GM21367 (cell line): ENCODE measurements around the gene AGBL4.
A peak's percentile ranks its signal among the peaks of the same experiment; 100 is the strongest.

Experiments used
- ATAC-seq: cut with Tn5 transposase; IDR thresholded peaks from one replicate; pipeline ENCODE4 v1.9.1; 2021; ENCODE audit not compliant: unreplicated experiment

AGBL4 gene

DNA sequence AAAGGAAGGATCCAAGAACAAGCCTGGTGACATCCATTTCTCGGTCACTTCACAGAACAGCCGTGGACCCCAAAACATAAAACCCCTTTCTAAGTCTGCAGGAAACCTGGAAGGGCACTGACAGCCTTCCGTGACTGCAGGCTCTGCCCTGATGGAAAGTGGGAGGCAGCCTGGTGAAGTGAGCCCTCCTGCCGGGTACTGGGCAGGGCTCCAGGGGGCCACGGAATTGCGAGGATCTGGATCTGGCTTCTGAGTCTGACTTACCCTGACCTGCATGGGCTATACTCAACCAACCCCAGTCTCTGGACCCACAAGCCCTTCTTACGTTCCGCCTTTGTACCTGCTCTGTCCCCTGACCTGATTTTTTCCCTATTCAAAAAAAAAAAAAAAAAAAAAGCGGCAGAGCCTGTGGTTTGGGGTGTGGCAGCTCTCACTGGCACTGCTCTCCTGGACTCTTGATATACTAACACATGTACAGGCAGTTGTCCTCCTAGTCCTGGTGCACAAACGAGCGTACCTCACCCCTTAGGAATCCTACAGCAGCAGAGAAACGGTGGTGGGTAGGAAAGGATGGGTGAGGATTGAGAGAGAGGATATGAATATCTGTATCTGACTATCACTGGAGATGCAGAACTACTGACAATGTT lies 1330.0 kb downstream of the AGBL4 start:
- ATAC-seq, result no peak

DNA sequence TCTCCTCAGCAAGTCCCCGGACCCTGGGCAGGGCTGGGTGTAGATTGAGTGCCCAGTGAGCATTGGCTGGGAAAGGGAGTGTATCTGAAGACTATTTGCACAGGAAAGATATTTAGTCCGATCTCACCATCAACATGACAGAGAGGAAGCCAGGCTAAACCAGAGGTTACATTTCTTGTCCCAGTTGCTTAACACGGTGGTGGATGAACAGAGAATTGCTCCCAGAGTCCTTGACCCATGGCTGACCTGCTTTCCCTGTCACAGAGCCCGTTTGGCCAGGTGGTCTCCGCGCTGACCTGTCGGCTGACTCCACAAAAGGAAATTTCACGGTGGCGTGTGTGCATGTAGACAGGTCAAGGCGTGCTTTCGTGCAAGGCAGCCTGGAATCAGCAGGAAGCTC lies 1330.6 kb downstream of the AGBL4 start:
- ATAC-seq, result no peak

DNA sequence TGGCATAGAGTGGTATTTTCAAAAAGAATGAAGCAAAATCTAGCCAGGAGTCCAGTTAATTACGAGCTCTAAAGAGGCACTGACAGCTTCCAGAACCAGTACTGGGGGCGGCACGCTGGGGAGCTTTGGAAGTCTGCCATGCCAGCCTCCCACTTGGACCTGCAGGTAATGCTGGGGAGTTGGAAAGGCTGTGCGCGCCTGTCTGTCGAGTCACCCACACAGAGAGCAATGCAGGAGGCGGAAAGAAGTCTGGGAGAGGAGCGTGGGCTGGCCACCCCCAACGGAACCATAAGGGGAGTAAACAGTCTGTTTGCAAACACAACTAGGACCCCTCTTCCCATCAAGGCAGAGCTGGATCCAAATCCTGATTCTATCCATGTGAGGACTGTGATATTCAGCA lies 1331.5 kb downstream of the AGBL4 start:
- ATAC-seq, result no peak

GRCh38 chr1:48691429-48692001 lies 1332.2 kb downstream of the AGBL4 start:
- ATAC-seq, result no peak

DNA sequence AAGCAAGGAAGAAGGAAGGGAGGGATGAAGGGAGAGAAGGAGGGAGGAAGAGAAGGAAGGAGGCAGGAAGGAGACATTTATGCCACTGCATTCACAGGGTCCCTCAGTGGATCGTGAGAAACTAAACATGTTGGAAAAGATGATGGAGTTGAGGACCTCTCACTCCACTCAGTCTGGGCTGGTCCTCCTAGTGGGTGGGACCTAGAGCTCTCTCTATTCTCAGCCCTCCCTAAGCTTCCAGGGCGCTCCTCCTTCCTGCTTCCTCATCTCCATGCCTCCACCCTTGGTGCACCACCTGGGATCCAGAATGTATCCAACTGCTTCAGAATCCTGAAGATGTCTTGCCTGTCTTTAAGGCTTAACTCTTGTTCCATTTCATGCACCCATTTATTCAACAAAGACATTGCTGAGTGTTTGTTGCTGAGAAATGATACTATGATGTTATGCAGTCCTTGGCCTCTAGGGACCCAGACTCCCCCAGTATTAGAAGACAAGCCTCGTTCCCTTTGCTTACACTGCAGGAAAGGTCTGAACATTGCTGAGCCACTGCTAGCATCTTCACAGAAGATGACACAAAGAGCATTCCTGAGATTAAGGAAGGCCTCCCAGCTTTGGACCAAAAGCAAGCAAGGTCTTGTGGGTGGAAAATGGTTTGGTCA lies 1335.5 kb downstream of the AGBL4 start:
- peak; percentile 74 for ATAC-seq

- ATAC-seq, result no peak
These were observed 1336.3 kb downstream of the AGBL4 start for GRCh38 chr1:48687282-48688045.

DNA sequence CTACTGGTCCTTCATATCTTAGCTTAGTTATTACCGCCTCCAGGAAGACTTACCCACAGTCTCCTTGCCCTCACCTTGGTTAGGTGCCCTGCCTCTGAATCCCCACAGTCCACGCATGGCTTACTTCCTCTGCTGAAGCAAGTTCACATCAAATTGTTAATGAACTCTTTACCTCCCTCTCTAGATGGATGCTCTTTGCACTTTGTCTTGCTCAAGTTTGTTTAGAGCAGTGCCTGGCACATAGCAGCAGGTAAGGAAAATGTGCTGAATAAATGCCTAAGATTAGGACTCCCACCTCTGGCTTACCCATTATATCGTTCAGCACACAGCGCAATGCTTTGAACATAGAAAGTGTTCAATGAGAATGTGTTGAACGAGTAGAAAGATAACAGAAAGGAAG lies 1337.6 kb downstream of the AGBL4 start:
- ATAC-seq, result no peak

GRCh38 chr1:48684381-48684780 lies 1339.4 kb downstream of the AGBL4 start:
- ATAC-seq, result no peak

GRCh38 chr1:48683839-48684238 lies 1339.9 kb downstream of the AGBL4 start:
- ATAC-seq, result no peak

GRCh38 chr1:48681476-48682305 lies 1342.1 kb downstream of the AGBL4 start:
- no peak for ATAC-seq

DNA sequence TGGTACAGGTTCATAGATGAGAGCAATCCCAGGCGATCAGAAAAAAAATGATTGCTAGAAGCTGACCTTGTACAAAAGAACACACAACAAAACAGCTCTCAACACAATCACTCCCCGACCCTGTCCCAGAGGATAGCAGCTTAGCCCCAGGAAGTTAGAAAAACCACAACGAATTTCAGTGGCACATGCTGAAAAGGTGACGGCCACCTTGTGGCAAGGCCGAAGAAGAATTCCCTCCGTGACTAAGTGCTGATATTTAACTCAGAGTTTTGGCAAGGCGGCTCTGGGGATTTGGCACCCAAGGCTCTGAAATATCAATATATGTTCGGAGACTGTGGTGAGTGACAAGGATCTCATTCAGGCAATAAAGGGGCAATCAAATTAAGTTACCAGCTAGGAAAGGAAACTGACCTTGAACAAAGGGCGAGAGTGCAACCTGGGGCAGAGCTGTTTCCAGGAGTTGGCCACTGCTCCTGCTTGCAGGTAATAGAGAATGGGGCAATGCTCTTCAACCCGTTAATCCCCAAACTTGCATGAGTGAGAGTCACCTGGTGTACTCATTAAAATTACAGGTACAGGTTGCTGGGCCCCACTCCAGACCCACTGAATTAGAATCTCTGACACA lies 1343.2 kb downstream of the AGBL4 start:
- ATAC-seq, result no peak

DNA sequence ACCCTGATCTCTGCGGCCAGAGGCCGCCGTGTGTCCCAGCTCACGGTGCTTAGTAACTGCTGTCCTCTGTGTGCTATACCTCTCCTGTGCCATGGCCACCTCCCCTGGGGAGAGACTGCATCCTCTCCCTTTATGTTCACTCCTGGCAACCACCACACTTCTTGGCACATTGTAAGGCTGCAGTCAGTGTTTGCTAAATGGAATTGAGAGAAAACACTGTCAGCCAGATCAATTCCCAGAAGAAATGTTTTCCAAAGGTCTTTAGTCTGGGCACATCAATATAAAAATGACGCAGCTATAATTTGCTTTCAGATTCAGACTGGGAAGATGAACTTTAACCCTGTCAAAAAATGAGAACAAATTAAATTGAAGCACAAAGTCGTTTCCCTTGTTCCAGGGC lies 1343.9 kb downstream of the AGBL4 start:
- ATAC-seq, result no peak

- no peak for ATAC-seq
These were observed 1344.8 kb downstream of the AGBL4 start for GRCh38 chr1:48678710-48679505.

DNA sequence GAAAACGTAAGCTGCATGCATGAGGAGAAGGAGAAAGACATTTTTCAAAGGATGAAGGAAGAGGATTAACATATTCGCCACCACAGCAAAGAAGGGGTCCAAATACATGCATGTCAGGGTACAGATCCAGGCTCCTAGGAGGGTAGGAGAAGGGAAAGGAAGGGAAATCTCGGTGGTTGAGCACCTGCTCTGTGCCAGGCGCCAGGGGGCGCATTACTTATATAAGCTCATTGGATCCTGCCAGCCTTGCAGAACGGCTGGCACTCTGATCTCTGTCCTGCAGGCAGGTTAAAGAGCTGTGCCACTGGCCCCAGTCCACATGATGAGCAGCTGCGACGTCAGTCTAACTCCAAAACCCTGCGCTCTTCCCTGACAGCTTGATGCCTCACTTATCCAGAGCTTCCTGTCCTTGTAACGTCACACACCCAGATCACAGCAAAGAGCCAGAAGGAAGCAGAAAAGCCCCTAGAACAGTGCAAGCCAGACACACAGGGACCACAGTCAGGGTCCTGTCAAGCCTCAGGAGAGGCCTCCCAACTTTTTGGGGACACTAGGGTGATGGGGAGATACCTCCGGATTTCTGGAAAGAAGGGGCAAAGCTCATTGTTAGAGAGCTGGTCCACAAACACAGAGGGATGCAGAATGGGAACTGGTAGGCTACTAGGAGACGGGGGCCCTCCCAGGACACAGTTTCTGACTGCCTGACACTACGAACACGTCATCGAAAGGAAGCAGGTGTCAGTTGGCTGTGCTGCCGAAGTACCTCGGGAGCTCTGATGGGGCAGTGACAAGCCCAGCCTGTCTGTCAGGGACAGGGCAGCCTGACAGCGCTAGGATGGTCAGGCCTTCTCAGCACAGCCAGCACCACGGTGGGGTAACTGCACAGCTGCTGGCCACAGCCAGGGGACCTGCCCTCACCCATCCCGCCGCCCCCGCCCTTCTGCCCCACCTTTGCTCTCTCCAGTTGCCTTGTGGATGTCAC lies 1346.2 kb downstream of the AGBL4 start:
- ATAC-seq, result peak; percentile 57

DNA sequence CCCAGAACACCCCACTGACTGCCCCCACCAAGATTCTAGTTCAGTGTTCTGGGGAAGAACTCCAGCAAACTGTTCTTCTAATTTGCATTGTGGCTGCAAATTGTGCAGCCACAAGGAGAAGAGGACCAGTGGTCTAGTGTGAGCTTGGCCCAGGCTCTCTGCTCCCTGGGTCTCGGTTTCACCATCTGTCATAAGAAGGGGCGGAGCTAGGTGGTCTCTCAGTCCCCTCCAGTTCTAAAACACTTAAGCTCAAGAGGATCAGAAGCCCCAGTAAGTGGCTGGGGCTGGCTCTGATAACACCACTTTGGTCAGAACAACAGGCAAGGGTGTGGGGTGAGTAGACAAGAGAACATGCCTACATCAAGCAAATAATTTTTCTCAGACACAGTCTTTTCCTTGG lies 1346.9 kb downstream of the AGBL4 start:
- ATAC-seq, result no peak

DNA sequence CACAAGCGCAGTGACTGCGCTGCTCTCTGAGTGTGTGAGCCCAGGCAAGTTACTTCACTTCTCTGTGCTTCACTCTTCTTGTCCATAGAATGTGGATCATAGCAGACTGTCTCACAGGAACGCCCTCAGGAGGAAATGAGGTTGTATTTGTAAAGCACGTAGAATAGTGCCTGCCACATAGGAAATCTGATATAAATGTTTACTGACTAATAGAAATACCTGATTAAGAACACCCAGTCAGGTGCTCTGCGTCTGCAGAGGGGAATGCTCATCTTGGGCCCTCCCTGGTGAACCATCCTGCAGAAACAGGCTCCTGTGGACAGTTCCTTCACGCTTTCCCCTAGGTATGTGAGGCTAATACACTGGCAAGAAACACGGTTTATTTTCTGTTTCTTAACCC lies 1347.4 kb downstream of the AGBL4 start:
- no peak for ATAC-seq

GRCh38 chr1:48675251-48675650 lies 1348.5 kb downstream of the AGBL4 start:
- no peak for ATAC-seq

DNA sequence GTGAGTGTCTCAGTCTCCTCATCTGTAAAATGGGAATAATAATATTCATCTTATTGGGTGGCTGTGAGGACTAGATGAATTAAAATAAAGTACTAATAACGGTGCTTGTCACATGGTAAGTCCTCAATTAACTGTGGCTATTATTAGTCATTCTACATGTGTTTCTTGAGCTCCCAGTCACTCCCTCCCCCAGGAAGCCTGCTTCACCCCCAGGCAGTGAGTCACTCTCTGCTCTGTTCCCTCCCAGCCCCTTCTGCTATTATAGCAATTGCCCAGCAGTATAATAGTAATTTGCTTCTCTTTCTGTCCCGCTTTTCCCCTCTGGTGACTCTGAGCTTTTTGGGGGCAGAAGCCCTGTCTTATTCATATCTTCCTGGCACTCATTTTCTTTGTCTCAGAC lies 1349.1 kb downstream of the AGBL4 start:
- ATAC-seq, result no peak
